HCT116 (cell line): ENCODE results near the gene VASN.

Experiments
- CTCF ChIP-seq, 3 experiments: fragments of 200-600 bp in 1 of 3; sonication (generic) in 1 of 3; IDR thresholded peaks in 2 of 3; conservative IDR thresholded peaks in 1 of 3; 2 replicates each; pipeline ENCODE4 v1.5.1; 2012 to 2017; ENCODE audit warnings: low read depth in 2 of 3, low read length in 2 of 3, antibody characterized with exemption in 1 of 3, borderline replicate concordance in 1 of 3, control low read depth in 1 of 3, mild to moderate bottlenecking in 1 of 3, mixed read lengths in 1 of 3, mixed run types in 1 of 3, moderate library complexity in 1 of 3; ENCODE audit not compliant: insufficient read depth in 1 of 3
- EZH2phosphoT487 ChIP-seq: fragments of 200-600 bp; IDR thresholded peaks from 2 replicates; pipeline ENCODE4 v1.6.1; 2018; ENCODE audit warnings: antibody characterized with exemption, borderline replicate concordance
- JUND ChIP-seq: IDR thresholded peaks from 2 replicates; pipeline ENCODE4 v1.6.1; 2012
- POLR2A ChIP-seq: IDR thresholded peaks from 2 replicates; pipeline ENCODE4 v1.7.0; 2011; ENCODE audit warnings: borderline replicate concordance; ENCODE audit not compliant: insufficient read depth, insufficient read length; ENCODE audit errors: extremely low read depth

DNA sequence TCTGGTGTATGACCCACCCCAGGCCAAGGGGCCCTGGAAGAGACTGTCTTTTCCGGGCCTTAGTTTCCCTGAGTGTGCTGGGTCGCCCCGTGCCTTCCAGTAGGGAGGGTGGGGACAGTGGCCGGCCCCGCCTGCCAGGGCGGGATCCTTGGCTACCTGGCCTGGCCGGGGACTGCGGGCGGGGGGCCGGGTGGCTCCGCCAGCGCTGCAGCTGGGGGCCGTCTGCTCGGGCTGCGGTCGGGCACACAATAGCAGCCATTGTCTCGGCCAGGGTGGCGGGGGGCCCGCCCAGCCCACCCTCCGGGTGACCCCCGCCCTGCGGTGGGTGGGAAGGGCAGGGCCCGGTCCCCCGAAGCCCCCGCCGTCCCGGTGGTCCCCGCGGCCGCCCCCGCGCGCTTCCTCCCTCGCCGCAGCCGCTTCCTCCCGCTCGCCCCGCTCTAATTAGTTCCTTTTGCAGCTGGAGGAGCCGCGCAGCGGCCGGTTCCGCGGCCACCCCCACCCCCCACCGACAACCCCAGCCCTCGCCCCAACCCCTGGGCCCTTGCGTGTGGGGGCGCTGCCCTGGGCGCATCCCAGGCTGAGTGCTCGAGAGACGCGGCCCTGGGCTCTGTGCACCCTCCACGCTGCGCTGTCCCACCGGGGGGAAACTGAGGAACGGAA is 44.1 kb upstream of the VASN start:
- no peak for TF ChIP-seq POLR2A
- TF ChIP-seq CTCF (IDR thresholded peaks at IDR 0.05 in 2 of 3, conservative IDR thresholded peaks at IDR 0.05 in 1 of 3; ENCODE audit: borderline replicate concordance in 1 of 3, insufficient read depth in 1 of 3, low read depth in 2 of 3, low read length in 2 of 3) = no peak
- TF ChIP-seq EZH2phosphoT487 = no peak
- TF ChIP-seq JUND = no peak
